DMS53 treated with DMSO at 0.1 percent for 48 hours (cell line): ENCODE data around the gene MDK.
A peak's percentile ranks its signal among the peaks of the same experiment; 100 is the strongest.

Source experiments
- DNase-seq: peaks from one replicate; lab custom pipeline; 2025; ENCODE audit not compliant: unreplicated experiment; lab: John Stamatoyannopoulos, UW

The MDK gene

GRCh38 chr11:46382646-46383403 lies 1.4 kb downstream of the MDK start:
- no peak for DNase-seq

GRCh38 chr11:46383404-46383758 lies 1.9 kb downstream of the MDK start:
- no peak for DNase-seq

- DNase-seq = no peak
These were observed 2.7 kb downstream of the MDK start for GRCh38 chr11:46383974-46384701.

GRCh38 chr11:46385169-46386004 lies 3.9 kb downstream of the MDK start:
- DNase-seq = no peak

- DNase-seq = no peak
These were observed 4.6 kb downstream of the MDK start for GRCh38 chr11:46386005-46386578.

- no peak for DNase-seq
These were observed 5.2 kb downstream of the MDK start for GRCh38 chr11:46386674-46387073.

GRCh38 chr11:46387456-46387855 lies 6.0 kb downstream of the MDK start:
- no peak for DNase-seq

GRCh38 chr11:46387919-46388618 lies 6.6 kb downstream of the MDK start:
- no peak for DNase-seq

- no peak for DNase-seq
These were observed 7.4 kb downstream of the MDK start for GRCh38 chr11:46388619-46389449.

- peak; percentile 41 for DNase-seq
These were observed 8.2 kb downstream of the MDK start for GRCh38 chr11:46389450-46390330.

GRCh38 chr11:46390331-46391171 lies 9.1 kb downstream of the MDK start:
- no peak for DNase-seq

- no peak for DNase-seq
These were observed 9.7 kb downstream of the MDK start for GRCh38 chr11:46391186-46391577.

- DNase-seq = peak; percentile 52
These were observed 10.3 kb downstream of the MDK start, which contains the start of gene CHRM4 for GRCh38 chr11:46391578-46392420. CHRM4 (minus strand) TSS chr11:46391776; CDS start chr11:46386557, 5,219 bp downstream.

GRCh38 chr11:46392421-46393230 lies 11.2 kb downstream of the MDK start:
- DNase-seq = peak; percentile 23

- DNase-seq = no peak
These were observed 11.8 kb downstream of the MDK start for GRCh38 chr11:46393231-46393616.

- DNase-seq = no peak
These were observed 12.3 kb downstream of the MDK start for GRCh38 chr11:46393759-46394158.
